Psoas muscle (tissue), 8 donors: Measurements from ENCODE around the gene CNTLN. TPM values are rescaled to one million over a fixed set of nuclear protein-coding genes. Genes with fewer than 3 reads are reported as not detected.
"Not testable (repeated sequence)": the region's sequence is repeated elsewhere in the genome, so short reads cannot be mapped to it uniquely, and the experiment has no call there.

Source experiments
- ATAC-seq, 4 donors: fragments of 200-7000 bp; cut with Tn5 transposase; one replicate each; pipeline ENCODE4 v1.9.1; 2020; ENCODE audit warnings: moderate library complexity in 3 of 4, mild to moderate bottlenecking in 2 of 4
- DNase-seq, 2 donors: peaks; one replicate each; pipeline ENCODE4 v3.0.0-alpha.2; 2020
- H3K27ac ChIP-seq: fragments of 200-600 bp; one replicate; pipeline ENCODE4 v1.8.0; 2022
- H3K27me3 ChIP-seq, 3 donors: fragments of 200-600 bp in 1 of 3; one replicate each; pipeline versions ENCODE4 v1.6.1 to v1.8.0; 2013 to 2022; ENCODE audit warnings: low read length in 2 of 3, mild to moderate bottlenecking in 2 of 3, moderate library complexity in 1 of 3; ENCODE audit not compliant: insufficient read depth in 3 of 3
- H3K36me3 ChIP-seq, 2 donors: fragments of 200-600 bp in 1 of 2; one replicate each; pipeline versions ENCODE4 v1.6.1 to v1.8.0; 2013 to 2022; ENCODE audit warnings: low read depth in 1 of 2, mild to moderate bottlenecking in 1 of 2, moderate library complexity in 1 of 2; ENCODE audit not compliant: insufficient read depth in 1 of 2
- H3K4me1 ChIP-seq: fragments of 200-600 bp; one replicate; pipeline ENCODE4 v1.8.0; 2022
- H3K4me3 ChIP-seq: fragments of 200-600 bp; one replicate; pipeline ENCODE4 v1.8.0; 2022; ENCODE audit warnings: mild to moderate bottlenecking
- H3K9me3 ChIP-seq: fragments of 200-600 bp; one replicate; pipeline ENCODE4 v1.8.0; 2022
- WGBS, 3 donors: extraction: QIAGEN DNeasy Blood & Tissue Kit; methylation state at CpG; one replicate each; pipeline versions ENCODE4 v1.1.6 to v1.1.7; 2013; 5-methylcytosine and 5-hydroxymethylcytosine counted together
- intact Hi-C, 2 donors: fragments of 100-400 bp; cut with DNase I; formaldehyde crosslinking; loops; one replicate each; pipeline versions ENCODE4 v1.11.0 to v1.14.2; 2022
- polyA plus RNA-seq, 3 donors: library from polyadenylated mRNA; stranded (reverse); fragments of 200-250 nt; gene quantifications; one replicate each; pipeline ENCODE4 v1.2.3, GENCODE V29; 2013
- total RNA-seq, 4 donors: library from RNA; stranded (reverse); fragmentation: NEBNext Ultra II Directional in 2 of 4; extraction: Animal tissue kit (Norgen Biotek cat#: 25700) in 2 of 4; gene quantifications; one replicate each; pipeline versions ENCODE4 v1.2.1 to v1.2.4, GENCODE V29; 2021 to 2023
- TF ChIP-seq, protein P1 (sequence below): fragments of 200-600 bp; IDR thresholded peaks from one replicate; pipeline ENCODE4 v1.8.0; 2022; ENCODE audit warnings: antibody characterized with exemption
- donor health status: healthy with polysubstance abuse.
- donor health status: DM: no; HTN: no; CAD: no; lungs with moderate emphysema.
- donor health status: Bipolar disorder and iron deficiency.
- donor health status: healthy.
- donor health status: DM: yes; HTN: yes; CAD: no.
- donor health status: DM: no; HTN: no; CAD: no.
- donor health status: DM: no; HTN: no; CAD: no.
- donor health status: DM: yes; HTN: yes; CAD: no.

Gene CNTLN
- total and polyA plus RNA-seq, 7 donors: 0.66 to 2.4 (median 1.5) TPM

DNA sequence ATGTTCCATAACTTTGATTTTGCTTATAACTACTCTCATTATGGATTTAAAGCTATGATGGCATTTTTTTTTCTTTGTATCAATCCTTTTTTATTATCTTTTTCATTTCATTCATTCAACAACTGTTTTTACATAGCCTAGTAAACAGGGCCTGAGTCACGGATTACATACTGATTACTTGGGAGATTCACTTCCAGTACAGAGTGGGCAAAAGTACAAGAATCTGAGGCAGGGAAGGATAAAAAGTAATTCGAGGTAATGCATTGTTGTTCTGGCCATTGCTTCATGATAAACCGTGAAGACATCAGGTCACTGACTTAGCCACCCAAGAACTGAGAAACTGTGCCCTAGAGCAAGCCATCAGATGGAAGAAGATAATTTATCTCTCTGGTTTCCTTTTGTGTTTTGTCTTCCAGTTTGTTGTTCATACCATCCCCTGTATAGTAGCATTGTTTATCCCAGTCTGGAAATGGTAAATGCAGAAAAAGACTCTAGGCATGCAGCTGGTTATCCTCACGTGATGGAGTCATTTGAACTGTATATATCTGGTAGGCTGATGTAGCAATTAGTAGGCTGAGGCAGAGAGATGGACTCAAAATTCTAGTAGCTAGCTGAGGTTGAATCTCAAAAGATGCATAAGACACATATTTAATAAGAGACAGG lies 145.6 kb downstream of the CNTLN start:
- Histone ChIP-seq H3K9me3 (no peaks in the 10 kb centered on the region), H3K27me3 (no peaks in the 10 kb centered on the region), H3K4me3 (no peak overlapping the region), H3K27ac (no peak overlapping the region), H3K36me3 (no peaks in the 10 kb centered on the region), H3K4me1 (no peaks in the 10 kb centered on the region)
- WGBS, 3 donors: 41 to 49% (median 41%) methylated on average over 4 of the region's 4 CpGs
- intact Hi-C loops: no loop called here
- TF ChIP-seq, protein P1, sequence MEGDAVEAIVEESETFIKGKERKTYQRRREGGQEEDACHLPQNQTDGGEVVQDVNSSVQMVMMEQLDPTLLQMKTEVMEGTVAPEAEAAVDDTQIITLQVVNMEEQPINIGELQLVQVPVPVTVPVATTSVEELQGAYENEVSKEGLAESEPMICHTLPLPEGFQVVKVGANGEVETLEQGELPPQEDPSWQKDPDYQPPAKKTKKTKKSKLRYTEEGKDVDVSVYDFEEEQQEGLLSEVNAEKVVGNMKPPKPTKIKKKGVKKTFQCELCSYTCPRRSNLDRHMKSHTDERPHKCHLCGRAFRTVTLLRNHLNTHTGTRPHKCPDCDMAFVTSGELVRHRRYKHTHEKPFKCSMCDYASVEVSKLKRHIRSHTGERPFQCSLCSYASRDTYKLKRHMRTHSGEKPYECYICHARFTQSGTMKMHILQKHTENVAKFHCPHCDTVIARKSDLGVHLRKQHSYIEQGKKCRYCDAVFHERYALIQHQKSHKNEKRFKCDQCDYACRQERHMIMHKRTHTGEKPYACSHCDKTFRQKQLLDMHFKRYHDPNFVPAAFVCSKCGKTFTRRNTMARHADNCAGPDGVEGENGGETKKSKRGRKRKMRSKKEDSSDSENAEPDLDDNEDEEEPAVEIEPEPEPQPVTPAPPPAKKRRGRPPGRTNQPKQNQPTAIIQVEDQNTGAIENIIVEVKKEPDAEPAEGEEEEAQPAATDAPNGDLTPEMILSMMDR: no peak
- DNase-seq: no peak
- ATAC-seq: no peak

- intact Hi-C loops, H3K36me3 ChIP-seq, H3K4me1 ChIP-seq, ATAC-seq, H3K27ac ChIP-seq, H3K9me3 ChIP-seq, H3K4me3 ChIP-seq, H3K27me3 ChIP-seq, DNase-seq: not testable (repeated sequence)
- 95 to 99% (median 97%) methylated on average over 11 to 17 of the region's 22 CpGs for WGBS, 3 donors
Observed at GRCh38 chr9:17290673-17291072, 155.8 kb downstream of the CNTLN start.

GRCh38 chr9:17291766-17292165 lies 156.9 kb downstream of the CNTLN start:
- 94 to 97% (median 95%) methylated on average over 2 of the region's 2 CpGs for WGBS, 3 donors
- H3K27ac ChIP-seq: no peak overlapping the region
- intact Hi-C loops: no loop called here
- H3K36me3 ChIP-seq: no peaks in the 10 kb centered on the region
- ATAC-seq (no peak), DNase-seq (no peak)
- H3K4me3 ChIP-seq: no peak overlapping the region
- TF ChIP-seq, protein P1: no peak
- H3K27me3 ChIP-seq: no peaks in the 10 kb centered on the region
- no peaks in the 10 kb centered on the region for H3K4me1 ChIP-seq
- H3K9me3 ChIP-seq: no peaks in the 10 kb centered on the region

DNA sequence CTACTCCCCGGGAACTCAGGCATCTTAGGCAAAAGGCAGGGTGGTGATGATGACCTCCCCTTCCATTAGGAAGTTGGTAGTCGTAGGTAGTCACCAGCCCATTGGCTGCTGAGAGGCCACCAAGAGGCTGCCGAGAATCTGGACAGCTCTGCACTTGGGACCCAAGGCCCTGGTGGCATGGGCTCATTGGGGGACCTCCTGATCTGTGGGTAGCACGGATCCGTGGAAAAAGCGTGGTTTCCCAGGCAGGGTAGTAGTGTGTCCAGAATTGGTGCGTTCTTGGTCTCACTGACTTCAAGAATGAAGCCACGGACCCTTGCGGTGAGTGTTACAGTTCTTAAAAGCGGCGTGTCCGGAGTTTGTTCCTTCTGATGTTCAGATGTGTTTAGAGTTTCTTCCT lies 158.8 kb downstream of the CNTLN start:
- WGBS, 3 donors: 98 to 100% (median 98%) methylated on average over 12 of the region's 12 CpGs
- no peak for DNase-seq
- TF ChIP-seq, protein P1: no peak
- intact Hi-C loops: no loop called here
- no peak for ATAC-seq
- no peak overlapping the region for H3K4me3 ChIP-seq
- no peaks in the 10 kb centered on the region for H3K9me3 ChIP-seq
- no peaks in the 10 kb centered on the region for H3K36me3 ChIP-seq
- H3K4me1 ChIP-seq: no peaks in the 10 kb centered on the region
- no peak overlapping the region for H3K27ac ChIP-seq
- no peaks in the 10 kb centered on the region for H3K27me3 ChIP-seq

DNA sequence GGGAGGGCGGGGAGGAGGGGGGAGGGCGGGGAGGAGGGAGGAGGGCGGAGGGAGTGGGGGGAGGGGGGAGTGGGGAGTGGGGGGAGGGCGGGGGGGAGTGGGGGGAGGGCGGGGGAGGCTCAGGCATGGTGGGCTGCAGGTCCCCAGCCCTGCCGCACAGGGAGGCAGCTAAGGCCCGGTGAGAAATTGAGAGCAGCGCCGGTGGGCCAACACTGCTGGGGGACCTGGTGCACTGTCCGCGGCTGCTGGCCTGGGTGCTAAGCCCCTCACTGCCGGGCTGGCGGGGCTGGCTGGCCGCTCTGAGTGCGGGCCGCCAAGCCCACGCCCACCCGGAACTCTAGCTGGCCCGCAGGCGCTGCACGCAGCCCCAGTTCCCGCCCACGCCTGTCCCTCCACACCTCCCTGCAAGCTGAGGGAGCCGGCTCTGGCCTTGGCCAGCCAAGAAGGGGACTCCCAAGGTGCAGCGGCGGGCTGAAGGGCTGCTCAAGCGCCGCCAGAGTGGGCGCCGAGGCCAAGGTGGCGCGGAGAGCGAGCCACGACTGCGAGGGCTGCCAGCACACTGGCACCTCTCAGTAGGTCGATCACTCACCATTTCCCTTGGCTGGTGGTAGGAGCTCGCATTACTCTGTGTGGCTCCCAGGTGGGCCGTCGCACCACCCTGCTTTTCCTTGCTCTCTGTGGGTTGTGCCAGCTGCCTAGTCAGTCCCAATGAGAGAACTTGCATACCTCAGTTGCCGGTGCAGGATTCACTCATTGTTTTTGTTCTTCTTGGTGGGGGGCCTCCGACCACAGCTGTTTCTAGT lies 160.2 kb downstream of the CNTLN start:
- Histone ChIP-seq H3K27ac (no peak overlapping the region), H3K36me3 (no peaks in the 10 kb centered on the region), H3K4me1 (no peaks in the 10 kb centered on the region), H3K9me3 (no peaks in the 10 kb centered on the region), H3K27me3 (no peaks in the 10 kb centered on the region), H3K4me3 (no peak overlapping the region)
- intact Hi-C loops: no loop called here
- ATAC-seq (no peak), DNase-seq (no peak)
- 94 to 97% (median 96%) methylated on average over 33 to 38 of the region's 41 CpGs for WGBS, 3 donors
- TF ChIP-seq, protein P1: no peak
